Measurements from ENCODE around the gene ACOX2. TPM values are rescaled to one million over a fixed set of nuclear protein-coding genes. Genes with fewer than 3 reads are reported as not detected.

Gene ACOX2
- total RNA-seq, 4 donors from 2014 or later: 2.6 to 6.6 (median 4.5) TPM

DNA sequence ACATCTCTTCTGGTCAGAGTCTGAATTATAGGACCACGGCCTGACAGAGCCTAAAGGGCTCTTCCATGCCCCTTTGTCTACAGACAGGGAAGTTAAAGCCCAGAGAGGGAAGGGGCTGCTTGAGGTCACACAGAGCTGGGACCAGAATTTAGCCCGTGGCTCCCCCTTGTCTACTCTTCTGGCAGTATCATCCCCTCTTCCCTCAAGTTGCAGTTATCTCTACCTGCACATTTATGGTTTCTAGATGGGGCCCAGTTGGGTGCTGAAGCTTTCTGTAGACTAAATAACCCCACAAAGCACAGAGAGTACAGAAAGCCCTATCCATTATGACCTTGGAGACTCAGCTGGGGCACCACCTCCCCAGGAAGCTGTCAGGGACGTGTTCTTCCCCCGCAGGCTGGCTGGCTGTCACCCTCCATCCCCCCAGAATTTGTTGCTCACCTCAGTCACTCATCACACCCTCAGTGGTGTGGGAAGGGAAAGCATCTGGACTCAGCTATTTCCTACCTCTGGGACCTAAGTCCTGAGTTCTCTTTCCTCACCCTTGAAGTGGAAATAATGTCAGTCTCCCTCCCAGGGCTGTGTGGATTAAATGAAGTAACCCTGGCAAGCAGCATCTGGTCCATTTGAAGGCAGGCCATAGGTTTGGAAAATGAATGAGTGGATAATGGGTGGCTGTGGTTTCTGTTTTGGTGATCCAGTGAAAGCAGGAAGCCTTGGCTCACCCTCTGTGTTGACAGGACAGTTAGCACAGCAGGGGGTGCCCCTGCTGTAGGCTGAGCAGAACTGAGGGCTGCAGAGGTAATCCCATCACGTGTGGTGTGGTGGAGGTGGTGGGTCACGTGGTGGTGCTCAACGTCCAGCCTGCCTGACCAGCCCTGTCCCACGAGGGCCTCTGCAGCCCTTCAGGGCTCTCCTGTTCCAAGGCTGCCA lies 16.3 kb downstream of the ACOX2 start:
- DNase-seq (ENCODE audit: low spot score in 2 of 2): peak in 1 of 2 donors; percentile 56
- intact Hi-C loops (cut with DNase I; ENCODE audit: low total_unique reads): no loop called here
- no peak overlapping the region for H3K4me3 ChIP-seq (ENCODE audit: low read depth, poor library complexity, severe bottlenecking)
- TF ChIP-seq CTCF (IDR thresholded peaks at IDR 0.05) (no peak), POLR2A (IDR thresholded peaks at IDR 0.05) (no peak)
- 65 to 66% methylated on average over 8 of the region's 8 CpGs for WGBS, 2 donors

GRCh38 chr3:58519668-58520402 lies 17.2 kb downstream of the ACOX2 start:
- no peak overlapping the region for H3K4me3 ChIP-seq (ENCODE audit: low read depth, poor library complexity, severe bottlenecking)
- WGBS, 2 donors: 87 to 91% methylated on average over 6 of the region's 6 CpGs
- TF ChIP-seq POLR2A (IDR thresholded peaks at IDR 0.05) (no peak), CTCF (IDR thresholded peaks at IDR 0.05) (no peak)
- intact Hi-C loops (cut with DNase I; ENCODE audit: low total_unique reads): no loop called here
- no peak for DNase-seq (ENCODE audit: low spot score in 2 of 2)

DNA sequence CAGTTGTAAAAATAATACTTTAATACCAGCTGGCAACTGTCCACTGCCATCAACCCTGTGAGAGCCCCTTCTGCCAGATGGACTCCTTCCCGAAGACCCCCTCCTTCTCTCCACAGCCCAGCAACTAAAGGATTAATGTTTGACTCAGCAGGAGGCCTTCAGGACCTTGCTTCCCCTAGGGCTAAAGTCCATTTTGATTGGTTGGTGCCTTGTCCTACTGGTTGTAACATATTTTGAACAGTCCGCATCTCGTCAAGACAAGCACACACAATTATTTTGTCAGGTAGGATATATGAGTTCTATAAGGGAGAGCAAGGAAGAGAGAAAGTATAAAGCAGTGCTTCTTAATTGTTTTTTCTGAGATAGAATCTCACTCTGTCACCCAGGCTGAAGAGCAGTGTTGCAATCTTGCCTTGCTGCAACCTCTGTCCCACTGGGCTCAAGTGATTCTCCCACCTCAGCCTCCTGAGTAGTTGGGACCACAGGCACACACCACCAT lies 18.6 kb downstream of the ACOX2 start:
- no peak overlapping the region for H3K4me3 ChIP-seq (ENCODE audit: low read depth, poor library complexity, severe bottlenecking)
- TF ChIP-seq CTCF (IDR thresholded peaks at IDR 0.05) (no peak), POLR2A (IDR thresholded peaks at IDR 0.05) (no peak)
- intact Hi-C loops (cut with DNase I; ENCODE audit: low total_unique reads): no loop called here
- DNase-seq (ENCODE audit: low spot score in 2 of 2): no peak
- WGBS, 2 donors: 38% methylated on average over 3 of the region's 3 CpGs

GRCh38 chr3:58514405-58514804 lies 22.6 kb downstream of the ACOX2 start:
- 64 to 74% methylated on average over 3 of the region's 3 CpGs for WGBS, 2 donors
- no peak for DNase-seq (ENCODE audit: low spot score in 2 of 2)
- intact Hi-C loops (cut with DNase I; ENCODE audit: low total_unique reads): no loop called here
- H3K4me3 ChIP-seq (ENCODE audit: low read depth, poor library complexity, severe bottlenecking): no peak overlapping the region
- TF ChIP-seq CTCF (IDR thresholded peaks at IDR 0.05) (no peak), POLR2A (IDR thresholded peaks at IDR 0.05) (no peak)

DNA sequence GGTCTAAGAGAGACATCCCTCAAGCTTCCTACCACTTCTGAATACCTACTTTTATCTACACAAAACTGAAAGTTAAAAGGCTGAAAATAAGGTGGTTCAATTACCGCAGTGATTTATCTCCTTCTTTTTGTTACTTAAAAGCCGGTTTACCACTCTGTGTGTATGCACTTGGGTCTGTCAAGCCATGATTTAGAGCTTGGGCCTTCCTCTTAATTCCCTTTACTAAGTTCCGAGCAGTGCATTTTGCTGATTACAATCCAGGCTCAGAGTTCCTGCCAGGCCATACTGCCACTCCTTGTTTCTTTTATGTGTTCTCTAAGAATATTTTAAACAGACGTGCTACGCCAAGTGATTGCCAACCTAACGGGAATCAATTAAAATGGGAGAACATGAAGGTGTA lies 28.6 kb downstream of the ACOX2 start:
- DNase-seq (ENCODE audit: low spot score in 2 of 2): no peak
- no peak overlapping the region for H3K4me3 ChIP-seq (ENCODE audit: low read depth, poor library complexity, severe bottlenecking)
- TF ChIP-seq CTCF (IDR thresholded peaks at IDR 0.05) (no peak), POLR2A (IDR thresholded peaks at IDR 0.05) (no peak)
- intact Hi-C loops (cut with DNase I; ENCODE audit: low total_unique reads): no loop called here
- 49 to 54% methylated on average over 6 of the region's 6 CpGs for WGBS, 2 donors

All from lower leg skin (tissue), 4 donors.